HG02938 (cell line): ENCODE data around the gene CAPNS1.
"Not testable (repeated sequence)": the region's sequence is repeated elsewhere in the genome, so short reads cannot be mapped to it uniquely, and the experiment has no call there.

Experiments
- ATAC-seq: cut with Tn5 transposase; IDR thresholded peaks from one replicate; pipeline ENCODE4 v1.9.1; 2021; ENCODE audit warnings: mild to moderate bottlenecking, moderate library complexity; ENCODE audit not compliant: unreplicated experiment

The CAPNS1 gene

DNA sequence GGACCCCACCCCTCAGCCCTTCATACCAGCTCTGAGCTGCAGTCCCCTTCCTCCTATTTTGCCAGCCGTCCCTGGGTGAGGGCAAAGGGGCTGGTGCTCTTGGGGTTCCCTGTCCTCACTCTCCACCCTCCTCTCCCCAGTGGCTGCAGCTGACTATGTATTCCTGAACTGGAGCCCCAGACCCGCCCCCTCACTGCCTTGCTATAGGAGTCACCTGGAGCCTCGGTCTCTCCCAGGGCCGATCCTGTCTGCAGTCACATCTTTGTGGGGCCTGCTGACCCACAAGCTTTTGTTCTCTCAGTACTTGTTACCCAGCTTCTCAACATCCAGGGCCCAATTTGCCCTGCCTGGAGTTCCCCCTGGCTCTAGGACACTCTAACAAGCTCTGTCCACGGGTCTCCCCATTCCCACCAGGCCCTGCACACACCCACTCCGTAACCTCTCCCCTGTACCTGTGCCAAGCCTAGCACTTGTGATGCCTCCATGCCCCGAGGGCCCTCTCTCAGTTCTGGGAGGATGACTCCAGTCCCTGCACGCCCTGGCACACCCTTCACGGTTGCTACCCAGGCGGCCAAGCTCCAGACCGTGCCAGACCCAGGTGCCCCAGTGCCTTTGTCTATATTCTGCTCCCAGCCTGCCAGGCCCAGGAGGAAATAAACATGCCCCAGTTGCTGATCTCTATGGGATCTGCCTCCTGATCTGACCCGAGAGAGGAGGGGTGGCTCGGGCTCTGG, 10.0 kb downstream of the CAPNS1 start:
- ATAC-seq, result no peak

DNA sequence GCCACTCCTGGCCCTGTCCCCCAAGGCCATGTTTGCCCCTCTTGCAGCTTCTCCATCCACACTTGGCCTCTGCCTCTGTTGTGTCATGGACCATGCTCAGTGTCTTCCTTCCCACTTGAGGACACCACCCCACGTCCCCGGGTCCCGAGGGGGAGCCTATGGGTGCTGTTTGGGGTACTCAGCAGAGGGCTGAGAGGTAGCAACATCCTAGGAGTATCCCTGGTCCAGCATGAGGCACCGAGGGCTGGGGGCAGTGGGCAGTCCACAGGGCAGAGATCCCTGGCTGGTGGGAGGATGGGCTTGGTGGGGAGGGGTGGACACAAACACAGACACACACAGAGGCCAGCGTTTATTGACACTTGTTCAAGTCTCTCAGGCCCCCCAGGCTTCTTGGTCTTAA, 10.7 kb downstream of the CAPNS1 start:
- ATAC-seq, result no peak

DNA sequence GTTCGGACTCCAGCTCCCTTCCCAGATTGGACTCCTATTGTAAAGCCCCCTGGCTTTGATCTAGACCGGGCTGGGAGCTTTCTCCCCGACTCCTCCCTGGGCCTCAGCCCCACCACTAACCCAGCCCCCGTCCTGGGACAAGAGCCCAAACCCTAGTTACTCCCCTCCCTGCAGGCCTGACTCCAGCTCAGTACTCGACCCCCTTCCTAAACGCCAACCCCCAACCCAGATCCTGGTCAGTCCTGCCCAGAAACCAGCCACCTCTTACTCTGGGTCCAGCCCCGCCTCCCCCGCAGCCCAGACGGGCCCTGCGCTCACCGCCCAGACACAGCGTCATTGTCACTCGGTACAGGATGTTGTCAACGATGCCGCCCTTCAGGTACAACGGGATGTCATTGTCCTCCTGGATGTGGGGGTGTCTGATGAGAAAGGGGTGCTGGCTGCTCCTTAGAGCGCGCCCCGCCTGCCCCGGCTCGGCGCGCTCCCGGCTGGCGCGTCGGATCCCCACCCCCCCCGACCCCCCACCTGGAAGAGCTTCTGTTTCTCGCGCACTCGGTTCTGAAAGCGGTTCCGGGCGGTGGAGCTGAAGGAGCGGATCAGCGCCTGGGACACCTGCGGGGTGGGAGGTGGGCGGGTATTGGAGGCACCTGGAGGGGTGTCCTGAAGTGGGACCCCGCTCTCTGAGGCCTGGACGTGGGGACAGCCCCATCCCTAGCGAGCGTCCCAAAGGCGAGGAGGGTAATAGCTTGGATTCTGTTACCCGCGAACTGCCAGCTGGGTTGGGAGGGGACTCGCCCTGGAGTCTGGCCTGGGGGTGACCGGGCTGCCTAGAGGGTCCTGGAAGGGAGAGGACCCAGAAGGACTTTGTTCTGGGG, 11.5 kb downstream of the CAPNS1 start:
- ATAC-seq, result no peak

DNA sequence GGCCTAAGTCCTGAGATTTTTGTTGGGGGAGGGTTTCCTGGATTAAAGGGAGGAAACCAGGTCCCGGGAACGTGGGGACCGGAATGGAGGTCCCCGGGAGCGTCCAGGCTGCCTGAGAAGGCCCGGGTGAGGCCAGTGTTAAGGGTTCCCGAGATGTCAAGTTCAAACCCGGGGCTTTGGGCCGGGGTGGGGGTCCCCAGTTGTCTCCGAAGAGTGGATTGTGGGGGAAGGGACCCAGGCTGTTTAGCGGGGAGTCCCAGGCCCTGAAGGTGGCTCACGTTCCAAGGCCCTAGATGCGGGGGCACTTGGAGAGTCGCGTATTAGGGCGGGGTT, 12.1 kb downstream of the CAPNS1 start:
- ATAC-seq, result no peak

DNA sequence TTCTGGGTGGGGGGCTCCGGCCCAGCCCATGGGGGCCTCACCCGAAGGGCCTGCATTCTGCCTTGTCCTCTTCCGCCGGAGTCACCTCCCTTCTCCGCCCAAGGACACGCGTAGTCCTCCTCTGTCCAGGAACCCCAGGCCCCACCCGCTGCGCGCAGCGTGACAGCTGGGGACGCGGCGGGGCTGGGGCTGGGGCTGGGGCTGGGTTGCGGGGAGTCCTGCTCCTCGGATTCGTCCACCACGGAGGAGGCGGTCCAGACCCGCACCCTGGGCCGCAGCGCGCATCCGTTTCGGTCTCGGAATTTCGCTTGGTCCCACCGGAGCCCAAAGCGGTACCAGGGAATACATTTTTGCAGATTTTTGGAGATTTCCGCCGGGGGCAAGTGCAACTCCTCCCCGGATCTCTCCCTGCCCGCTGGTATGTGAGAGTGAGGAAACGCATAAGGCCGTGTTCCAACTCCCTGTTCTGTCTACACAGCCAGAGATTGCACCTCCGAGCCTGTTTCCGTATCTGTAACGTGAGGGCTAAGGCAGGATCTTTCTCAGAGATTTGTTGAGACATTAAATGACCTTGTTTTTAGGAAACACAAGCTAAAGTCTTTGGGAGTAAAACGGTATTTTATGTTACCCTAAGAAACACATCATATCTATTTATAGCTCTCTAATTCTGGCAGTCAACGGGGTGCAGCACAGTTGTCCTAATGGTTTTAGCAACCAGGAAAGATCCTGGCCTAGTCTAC, 12.7 kb downstream of the CAPNS1 start, which contains the start of gene COX7A1:
Gene COX7A1, minus strand, starts transcription at position 96 of the 740 bp plus-strand sequence. Its CDS starts 40 bp downstream, at position 56.
- no peak for ATAC-seq

DNA sequence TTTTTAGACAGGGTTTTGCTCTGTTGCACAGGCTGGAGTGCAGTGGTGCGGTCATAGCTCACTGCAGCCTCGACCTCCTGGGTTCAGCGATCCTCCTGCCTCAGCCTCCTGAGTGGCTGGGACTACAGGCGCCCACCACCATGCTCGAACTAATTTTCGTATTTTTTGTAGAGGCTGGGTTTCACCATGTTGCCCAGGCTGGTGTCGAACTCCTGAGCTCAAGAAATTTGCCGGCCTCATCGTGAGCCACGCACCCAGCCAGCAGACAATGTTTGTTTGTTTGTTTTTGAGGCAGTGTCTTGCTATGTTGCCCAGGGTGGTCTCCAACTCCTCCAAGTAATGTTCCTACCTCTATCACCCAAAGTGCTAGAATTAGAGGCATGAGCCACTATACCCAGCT, 13.3 kb downstream of the CAPNS1 start:
- ATAC-seq, result no peak

DNA sequence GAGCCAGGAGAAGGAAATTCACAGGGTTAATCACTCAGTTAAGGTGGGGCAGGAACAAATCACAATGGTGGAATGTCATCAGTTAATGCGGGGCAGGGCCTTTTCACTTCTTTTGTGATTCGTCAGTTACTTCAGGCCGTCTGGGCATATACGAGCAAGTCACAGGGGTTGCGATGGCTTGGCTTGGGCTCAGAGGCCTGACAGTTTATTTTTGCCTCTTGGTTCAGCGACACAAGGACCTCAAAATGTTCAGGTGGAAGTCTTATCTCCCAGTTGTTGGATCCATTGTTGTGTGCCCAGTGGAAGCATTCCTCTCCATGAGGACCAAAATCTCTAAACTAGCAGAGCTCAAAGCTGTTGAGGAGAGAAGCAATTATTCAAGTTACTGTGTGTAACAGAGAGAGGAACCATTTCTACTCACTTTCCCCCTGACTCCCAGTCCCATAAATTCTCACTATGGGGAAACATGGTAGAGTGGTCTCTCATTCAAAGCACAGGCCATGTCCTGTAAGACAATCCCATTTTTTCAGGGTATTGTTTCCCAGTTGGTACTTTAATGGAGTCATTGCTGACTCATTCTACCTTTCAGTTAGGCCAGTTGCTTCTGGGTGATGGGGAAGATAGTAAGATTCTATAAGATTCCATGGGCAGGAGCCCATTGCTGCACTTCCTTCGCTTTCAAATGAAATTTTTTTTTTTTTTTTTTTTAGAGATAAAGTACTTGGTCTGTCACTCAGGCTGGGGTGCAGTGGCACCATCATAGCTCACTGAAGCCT, 21.1 kb downstream of the CAPNS1 start:
- ATAC-seq, result no peak

DNA sequence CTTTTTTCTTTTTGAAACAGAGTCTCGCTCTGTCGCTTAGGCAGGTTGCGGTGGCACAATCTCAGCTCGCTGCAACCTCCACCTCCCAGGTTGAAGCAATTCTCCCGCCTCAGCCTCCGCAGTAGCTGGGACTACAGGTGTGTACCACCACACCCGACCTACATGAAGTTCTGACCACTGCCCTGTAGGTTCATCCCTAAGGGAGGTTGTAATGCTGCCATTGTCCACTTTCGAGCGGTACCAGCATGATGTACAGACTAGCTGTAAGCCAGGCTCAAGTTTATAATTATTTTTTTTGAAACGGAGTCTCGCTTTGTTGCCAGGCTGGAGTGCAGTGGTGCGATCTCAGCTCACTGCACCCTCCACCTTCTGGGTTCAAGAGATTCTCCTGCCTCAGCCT, 23.9 kb downstream of the CAPNS1 start:
- ATAC-seq, result no peak

DNA sequence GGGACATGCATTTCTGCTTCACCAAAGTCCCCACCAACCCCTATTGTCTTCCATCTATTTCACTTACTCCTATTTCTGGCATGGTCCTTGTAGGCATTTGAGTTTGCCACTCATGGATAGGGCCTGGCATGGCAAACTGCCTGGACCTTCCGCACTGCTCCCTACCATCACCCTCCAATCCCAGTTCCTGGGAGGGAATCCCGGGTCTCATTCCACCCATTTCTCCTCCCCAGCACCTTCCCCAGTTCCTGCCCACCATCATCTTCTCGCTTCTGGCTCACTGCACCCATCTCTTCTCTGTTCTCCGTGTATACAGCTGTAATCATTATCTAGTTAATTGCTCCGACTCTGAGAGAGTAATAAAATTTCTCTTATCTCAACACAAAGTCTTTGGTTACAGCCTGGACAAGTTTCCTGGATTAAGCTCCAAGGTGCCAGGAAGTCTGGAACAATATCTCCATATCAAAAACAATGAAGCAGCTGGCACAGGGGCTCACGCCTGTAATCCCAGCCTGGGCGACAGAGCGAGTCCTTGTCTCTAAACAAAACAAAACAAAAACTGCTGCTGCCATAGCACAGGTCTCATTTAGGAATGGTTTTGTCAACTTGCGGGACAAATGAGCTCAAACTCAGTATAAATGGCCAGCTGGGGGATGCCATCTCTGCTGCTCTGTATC, 29.4 kb downstream of the CAPNS1 start:
- no peak for ATAC-seq

DNA sequence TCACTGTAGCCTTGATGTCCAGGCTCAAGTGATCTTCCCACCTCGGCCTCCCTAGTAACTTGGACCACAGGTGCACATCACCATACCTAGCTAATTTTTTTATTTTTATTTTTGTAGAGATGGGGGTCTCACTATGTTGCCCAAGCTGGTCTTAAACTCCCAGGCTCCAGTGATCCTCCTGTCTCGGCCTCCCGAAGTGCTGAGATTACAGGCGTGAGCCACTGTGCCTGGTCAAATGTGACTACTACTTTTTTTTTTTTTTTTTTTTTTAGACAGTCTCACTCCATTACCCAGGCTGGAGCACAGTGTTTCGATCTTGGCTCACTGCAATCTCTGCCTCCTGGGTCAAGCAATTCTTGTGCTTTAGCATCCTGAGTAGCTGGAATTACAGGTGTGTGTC, 33.0 kb downstream of the CAPNS1 start:
- ATAC-seq, result no peak

DNA sequence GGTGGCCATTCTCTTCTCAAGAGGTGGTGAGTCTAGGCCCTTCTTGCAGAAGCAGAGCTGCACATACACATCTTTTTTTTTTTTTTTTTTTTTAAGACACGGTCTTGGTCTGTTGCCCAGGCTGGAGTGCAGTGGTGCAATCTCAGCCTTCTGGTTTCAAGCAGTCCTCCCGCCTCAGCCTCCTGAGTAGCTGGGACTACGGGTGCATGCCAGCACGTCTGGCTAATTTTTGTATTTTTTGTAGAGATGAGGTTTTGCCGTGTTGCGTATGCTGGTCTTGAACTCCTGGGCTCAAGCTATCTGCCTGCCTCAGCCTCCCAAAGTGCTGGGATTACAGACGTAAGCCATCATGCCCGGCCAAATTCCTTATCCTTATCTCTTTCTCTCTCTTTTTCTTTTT, 34.0 kb downstream of the CAPNS1 start:
- ATAC-seq, result not testable (repeated sequence)

DNA sequence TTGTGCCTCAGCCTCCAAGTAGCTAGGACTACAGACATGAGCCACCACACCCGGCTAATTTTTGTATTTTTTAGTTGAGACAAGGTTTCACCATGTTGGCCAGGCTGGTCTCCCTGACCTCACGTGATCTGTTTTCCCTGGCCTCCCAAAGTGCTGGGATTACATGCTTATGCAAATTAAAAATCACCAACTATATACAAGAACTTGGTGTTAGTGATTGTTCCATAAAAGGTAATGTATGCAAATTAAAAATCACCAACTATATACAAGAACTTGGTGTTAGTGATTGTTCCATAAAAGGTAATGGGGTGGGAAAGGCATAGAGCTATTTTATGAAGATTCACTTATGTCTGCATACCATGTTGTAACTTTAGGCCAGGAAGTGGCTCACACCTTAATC, 39.2 kb downstream of the CAPNS1 start:
- ATAC-seq, result not testable (repeated sequence)

DNA sequence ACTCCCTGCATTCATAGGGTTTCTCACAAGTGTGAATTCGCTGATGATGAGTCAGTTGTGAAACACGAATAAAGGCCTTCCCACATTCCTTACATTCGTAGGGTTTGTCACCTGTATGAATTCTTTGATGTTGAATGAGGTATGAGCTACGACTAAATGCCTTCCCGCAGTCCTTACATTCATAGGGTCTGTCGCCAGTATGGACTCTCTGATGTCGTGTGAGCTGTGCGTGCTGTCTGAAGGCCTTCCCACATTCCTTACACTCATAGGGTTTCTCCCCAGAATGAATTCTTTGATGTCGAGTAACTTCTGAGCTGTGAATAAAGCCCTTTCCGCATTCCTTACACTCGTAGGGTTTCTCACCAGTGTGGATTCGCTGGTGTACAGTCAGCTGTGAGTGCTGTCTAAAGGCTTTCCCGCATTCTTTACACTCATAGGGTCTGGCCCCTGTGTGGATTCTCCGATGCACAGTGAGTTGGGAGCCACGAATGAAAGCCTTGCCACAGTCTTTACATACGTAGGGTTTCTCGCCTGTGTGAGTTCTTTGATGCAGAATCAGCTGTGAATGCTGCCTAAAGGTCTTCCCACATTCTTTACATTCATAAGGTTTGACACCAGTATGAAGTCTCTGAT, 42.9 kb downstream of the CAPNS1 start:
- ATAC-seq, result no peak

DNA sequence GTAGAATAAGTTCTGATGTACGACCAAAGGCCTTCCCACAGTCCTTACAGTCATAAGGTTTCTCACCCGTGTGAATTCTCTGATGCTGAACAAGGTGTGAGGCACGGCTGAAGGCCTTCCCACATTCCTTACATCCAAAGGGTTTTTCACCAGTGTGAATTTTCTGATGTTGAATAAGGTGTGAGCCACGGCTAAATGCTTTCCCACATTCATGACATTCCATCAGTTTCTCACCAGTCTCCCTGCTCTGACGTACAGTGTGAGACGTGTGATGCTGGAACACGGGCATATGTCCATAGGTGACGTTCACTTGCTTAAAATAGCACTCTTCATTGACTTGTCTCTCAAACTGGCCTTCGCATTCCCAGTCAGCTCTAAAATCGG, 43.4 kb downstream of the CAPNS1 start:
- no peak for ATAC-seq

DNA sequence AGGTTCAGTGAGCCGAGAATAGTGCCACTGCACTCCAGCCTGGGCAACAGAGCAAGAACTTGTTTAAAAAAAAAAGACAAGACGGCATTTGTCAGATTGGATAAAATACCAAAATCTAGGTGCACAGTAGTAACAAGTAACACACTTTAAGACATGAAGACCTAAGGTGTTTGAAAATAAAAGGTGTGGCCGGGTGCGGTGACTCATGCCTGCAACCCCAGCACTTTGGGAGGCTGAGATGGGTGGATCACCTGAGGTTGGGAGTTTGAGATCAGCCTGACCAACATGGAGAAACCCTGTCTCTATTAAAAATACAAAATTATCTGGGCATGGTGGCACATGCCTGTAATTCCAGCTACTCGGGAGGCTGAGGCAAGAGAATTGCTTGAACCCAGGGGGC, 46.9 kb downstream of the CAPNS1 start:
- not testable (repeated sequence) for ATAC-seq

DNA sequence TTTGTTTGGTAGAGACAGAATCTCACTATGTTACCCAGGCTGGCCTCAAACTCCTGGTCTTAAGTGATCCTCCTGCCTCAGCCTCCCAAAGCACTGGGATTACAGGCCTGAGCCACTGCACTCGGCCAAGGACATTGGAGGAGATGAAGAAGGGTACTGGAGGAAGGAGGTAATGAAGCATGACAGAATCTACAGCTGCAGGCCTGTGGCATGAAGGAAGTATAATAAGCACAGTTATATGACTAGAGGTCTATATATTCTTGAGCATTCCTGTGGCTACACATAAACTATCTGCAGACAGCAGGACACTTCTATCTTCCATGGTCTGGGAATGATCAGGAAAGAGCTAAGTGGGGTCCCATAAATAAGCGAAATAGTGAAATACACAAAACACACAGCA, 56.4 kb downstream of the CAPNS1 start:
- no peak for ATAC-seq

DNA sequence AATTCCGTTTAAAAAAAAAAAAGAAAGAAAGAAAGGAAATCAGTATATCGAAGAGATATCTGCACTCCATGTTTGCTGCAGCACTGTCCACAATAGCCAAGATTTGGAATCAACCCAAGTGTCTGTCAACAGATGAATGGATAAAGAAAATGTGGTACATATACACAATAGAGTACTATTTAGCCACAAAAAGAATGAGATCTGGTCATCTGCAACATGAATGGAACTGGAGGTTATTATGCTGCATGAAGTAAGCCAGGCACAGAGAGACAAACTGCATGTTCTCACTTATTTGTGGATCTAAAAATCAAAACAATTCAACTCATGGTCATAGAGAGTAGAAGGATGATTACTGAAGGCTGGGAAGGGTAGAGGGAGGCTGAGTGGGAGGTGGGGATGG, 58.3 kb downstream of the CAPNS1 start:
- ATAC-seq, result no peak
